ENCODE measurements around the gene RIPOR2.

The RIPOR2 gene

GRCh38 chr6:24966381-24966780 is 30.6 kb upstream of the RIPOR2 start:
- H3K4me3 ChIP-seq (ENCODE audit: low read depth, low read length): no peak overlapping the region
- no peak for TF ChIP-seq CTCF (IDR thresholded peaks at IDR 0.05; ENCODE audit: borderline replicate concordance, insufficient read depth, low read depth, low read length)

DNA sequence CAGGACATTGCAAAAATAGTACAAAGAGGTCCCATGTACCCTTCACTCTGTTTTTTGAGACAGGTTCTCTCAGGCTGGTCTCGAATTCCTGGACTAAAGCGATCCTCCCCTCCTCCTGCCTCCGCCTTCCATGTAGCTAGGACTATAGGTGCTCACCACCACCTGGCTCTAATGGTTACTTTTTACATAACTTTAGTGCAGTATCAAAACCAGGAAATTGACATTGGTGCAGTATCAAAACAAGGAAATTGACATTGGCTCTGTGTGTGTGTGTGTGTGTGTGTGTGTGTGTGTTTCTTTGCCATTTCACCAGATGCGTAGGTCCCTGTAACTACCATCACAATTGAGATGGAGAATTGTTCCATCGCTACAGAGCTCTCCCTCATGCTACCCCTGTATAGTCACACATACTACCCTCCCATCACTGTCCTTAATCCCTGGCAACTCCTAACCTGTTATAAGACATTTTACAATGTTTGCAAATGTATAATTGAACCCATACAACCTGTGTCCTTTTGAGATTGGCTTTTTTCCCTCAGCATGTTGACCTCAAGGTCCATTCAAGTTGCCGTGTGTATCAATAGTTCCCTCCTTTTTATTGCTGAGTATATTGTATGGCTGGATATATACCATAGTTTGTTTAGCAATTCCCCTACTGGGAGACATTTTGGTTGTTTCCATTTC is 28.3 kb upstream of the RIPOR2 start:
- H3K4me3 ChIP-seq (ENCODE audit: low read depth, low read length): no peak overlapping the region
- TF ChIP-seq CTCF (IDR thresholded peaks at IDR 0.05; ENCODE audit: borderline replicate concordance, insufficient read depth, low read depth, low read length): no peak

DNA sequence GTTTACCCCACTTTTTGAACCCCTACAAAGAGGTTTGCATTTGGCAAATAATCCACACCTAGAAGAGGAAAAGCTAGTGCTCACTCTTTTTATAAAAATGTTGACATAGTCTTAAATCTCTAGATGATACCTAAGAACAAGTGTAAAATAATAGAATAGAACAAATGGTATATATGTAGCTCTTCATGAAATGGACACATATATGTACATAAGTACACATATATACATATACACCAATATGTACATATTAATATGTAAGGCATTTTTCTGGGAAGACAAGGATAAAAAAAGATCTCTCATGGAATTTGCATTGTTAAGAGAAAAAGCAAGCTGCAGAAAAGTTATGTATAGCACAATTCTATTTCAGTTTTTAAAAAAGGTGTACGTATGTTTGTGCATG is 27.6 kb upstream of the RIPOR2 start:
- H3K4me3 ChIP-seq (ENCODE audit: low read depth, low read length): no peak overlapping the region
- no peak for TF ChIP-seq CTCF (IDR thresholded peaks at IDR 0.05; ENCODE audit: borderline replicate concordance, insufficient read depth, low read depth, low read length)

DNA sequence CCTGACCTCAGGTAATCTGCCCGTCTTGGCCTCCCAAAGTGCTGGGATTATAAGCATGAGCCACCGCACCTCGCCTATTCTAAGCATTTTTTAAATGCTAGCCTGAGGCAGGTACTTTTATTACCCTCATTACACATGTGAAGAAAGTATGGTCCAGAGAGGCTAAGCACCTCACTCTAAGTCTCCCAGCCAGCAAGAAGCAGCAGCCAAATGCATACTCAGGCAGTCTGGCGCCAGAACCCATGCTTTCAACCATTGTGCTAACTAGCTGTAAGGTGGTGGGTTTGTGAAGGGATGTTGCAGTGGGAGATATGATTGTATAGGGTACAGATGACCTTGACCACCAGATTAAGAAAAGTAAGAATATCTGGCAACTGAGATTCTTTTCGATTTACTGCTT is 26.1 kb upstream of the RIPOR2 start:
- H3K4me3 ChIP-seq (ENCODE audit: low read depth, low read length): no peak overlapping the region
- no peak for TF ChIP-seq CTCF (IDR thresholded peaks at IDR 0.05; ENCODE audit: borderline replicate concordance, insufficient read depth, low read depth, low read length)

GRCh38 chr6:24960991-24961475 is 25.3 kb upstream of the RIPOR2 start:
- TF ChIP-seq CTCF (IDR thresholded peaks at IDR 0.05; ENCODE audit: borderline replicate concordance, insufficient read depth, low read depth, low read length): no peak
- H3K4me3 ChIP-seq (ENCODE audit: low read depth, low read length): no peak overlapping the region

DNA sequence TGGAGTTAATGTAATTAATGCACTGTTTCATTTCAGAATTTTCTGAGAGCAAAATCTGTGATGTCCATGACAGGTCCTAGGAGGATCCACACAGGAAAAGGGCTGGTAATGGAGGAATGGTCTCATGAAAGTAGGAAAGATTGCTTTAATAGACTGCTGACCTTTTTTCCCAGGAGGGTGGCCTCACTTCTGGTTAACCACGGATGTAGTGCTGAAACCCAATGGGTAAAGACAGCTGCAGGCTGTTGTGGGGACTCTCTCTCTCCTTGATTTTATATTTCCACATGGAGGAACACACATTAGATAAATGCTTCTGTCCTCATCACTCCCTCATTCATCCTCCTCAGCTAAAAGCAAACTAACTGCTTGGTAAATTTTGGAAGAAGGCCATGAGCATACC is 23.6 kb upstream of the RIPOR2 start:
- H3K4me3 ChIP-seq (ENCODE audit: low read depth, low read length): no peak overlapping the region
- no peak for TF ChIP-seq CTCF (IDR thresholded peaks at IDR 0.05; ENCODE audit: borderline replicate concordance, insufficient read depth, low read depth, low read length)

DNA sequence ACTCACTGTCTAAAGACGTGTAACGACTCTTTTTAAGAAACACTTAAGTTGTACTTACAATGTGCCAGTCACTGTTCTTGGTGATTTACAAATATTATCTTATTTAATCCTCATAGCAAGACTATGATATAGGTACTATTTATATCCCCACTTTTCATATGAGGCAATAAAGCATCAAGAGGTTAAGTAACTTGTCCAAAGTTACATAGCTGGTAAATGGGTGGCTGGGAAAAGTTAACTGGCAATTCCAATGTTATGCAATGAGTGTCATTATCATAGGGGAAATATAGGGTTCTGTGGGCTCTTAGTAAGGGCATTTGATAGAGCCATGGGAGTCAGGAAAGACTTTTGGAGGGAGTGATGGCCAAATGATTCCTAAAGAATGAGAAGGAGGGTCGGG is 21.4 kb upstream of the RIPOR2 start:
- no peak overlapping the region for H3K4me3 ChIP-seq (ENCODE audit: low read depth, low read length)
- TF ChIP-seq CTCF (IDR thresholded peaks at IDR 0.05; ENCODE audit: borderline replicate concordance, insufficient read depth, low read depth, low read length): no peak

Data from GM12875 (cell line).